Osteocyte (in vitro differentiated cells): ENCODE measurements around the gene PTPRN. TPM values are rescaled to one million over a fixed set of nuclear protein-coding genes. Genes with fewer than 3 reads are reported as not detected.

Experiments used
- DNase-seq: peaks from one replicate; pipeline ENCODE4 v3.0.0; 2021; ENCODE audit warnings: mixed read lengths; ENCODE audit not compliant: unreplicated experiment; ENCODE audit errors: extremely low spot score
- H3K27ac Mint-ChIP-seq: one replicate; pipeline ENCODE4 v1.8.0; 2021; ENCODE audit warnings: mild to moderate bottlenecking, mixed read lengths; ENCODE audit not compliant: unreplicated experiment
- H3K27me3 Mint-ChIP-seq: one replicate; pipeline ENCODE4 v1.8.0; 2021; ENCODE audit warnings: mixed read lengths; ENCODE audit not compliant: unreplicated experiment
- H3K36me3 Mint-ChIP-seq: one replicate; pipeline ENCODE4 v1.8.0; 2021; ENCODE audit warnings: mixed read lengths; ENCODE audit not compliant: unreplicated experiment
- H3K4me1 Mint-ChIP-seq: one replicate; pipeline ENCODE4 v1.8.0; 2021; ENCODE audit warnings: mixed read lengths; ENCODE audit not compliant: unreplicated experiment
- H3K4me3 Mint-ChIP-seq: one replicate; pipeline ENCODE4 v1.8.0; 2021; ENCODE audit warnings: mild to moderate bottlenecking, moderate library complexity, mixed read lengths; ENCODE audit not compliant: unreplicated experiment
- H3K9me3 Mint-ChIP-seq: one replicate; pipeline ENCODE4 v1.8.0; 2021; ENCODE audit warnings: mixed read lengths; ENCODE audit not compliant: unreplicated experiment
- total RNA-seq: library from RNA; stranded (reverse); gene quantifications from 2 replicates; pipeline ENCODE4 v1.2.1, GENCODE V29; 2021
- TF ChIP-seq, protein P1 (sequence below): fragments of 200-600 bp; sonication (generic); IDR thresholded peaks from 2 replicates; pipeline ENCODE4 v1.5.0; 2021; ENCODE audit warnings: antibody characterized with exemption, mild to moderate bottlenecking, moderate library complexity

PTPRN gene
- total RNA-seq, 1 donor from 2014 or later, result 0.24 TPM

DNA sequence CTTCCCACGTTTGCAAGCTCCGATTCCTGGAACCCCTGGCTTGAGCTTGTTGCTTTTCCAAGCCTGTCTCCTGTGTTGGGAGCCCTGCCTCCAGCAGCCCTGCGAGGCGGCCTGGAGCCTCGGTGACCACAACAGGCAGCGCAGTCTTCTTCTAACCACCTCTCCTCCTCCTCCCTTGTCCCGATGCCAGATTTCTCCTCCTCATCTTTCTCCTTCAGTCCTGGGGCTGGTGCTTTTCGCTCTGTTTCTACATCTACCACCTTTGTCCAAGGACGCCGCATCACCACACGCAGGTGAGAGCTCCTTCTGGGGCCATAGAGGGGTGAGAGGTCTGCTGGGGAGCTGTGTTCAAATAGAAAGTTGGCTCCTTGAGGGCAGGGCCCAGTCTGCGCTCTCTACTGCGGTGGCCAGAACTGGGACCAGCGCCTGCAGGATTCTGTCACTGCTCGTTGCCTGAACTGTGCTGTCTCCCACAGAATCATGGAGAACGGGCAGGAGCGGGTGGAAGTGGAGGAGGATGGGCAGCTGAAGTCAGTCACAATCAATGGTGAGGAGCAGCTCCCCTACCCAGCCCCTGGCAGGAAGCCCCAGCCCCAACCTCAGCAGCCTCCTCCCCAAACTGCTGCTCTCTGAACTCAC, 26.1 kb downstream of the PTPRN start:
- Mint-ChIP-seq H3K36me3 (peaks cover 8% of the 10 kb centered on the region), H3K4me3 (no peak overlapping the region), H3K9me3 (no peaks in the 10 kb centered on the region), H3K4me1 (peaks cover 35% of the 10 kb centered on the region), H3K27ac (no peak overlapping the region), H3K27me3 (no peaks in the 10 kb centered on the region)
- TF ChIP-seq, protein P1, sequence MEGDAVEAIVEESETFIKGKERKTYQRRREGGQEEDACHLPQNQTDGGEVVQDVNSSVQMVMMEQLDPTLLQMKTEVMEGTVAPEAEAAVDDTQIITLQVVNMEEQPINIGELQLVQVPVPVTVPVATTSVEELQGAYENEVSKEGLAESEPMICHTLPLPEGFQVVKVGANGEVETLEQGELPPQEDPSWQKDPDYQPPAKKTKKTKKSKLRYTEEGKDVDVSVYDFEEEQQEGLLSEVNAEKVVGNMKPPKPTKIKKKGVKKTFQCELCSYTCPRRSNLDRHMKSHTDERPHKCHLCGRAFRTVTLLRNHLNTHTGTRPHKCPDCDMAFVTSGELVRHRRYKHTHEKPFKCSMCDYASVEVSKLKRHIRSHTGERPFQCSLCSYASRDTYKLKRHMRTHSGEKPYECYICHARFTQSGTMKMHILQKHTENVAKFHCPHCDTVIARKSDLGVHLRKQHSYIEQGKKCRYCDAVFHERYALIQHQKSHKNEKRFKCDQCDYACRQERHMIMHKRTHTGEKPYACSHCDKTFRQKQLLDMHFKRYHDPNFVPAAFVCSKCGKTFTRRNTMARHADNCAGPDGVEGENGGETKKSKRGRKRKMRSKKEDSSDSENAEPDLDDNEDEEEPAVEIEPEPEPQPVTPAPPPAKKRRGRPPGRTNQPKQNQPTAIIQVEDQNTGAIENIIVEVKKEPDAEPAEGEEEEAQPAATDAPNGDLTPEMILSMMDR, result no peak
- DNase-seq, result no peak

DNA sequence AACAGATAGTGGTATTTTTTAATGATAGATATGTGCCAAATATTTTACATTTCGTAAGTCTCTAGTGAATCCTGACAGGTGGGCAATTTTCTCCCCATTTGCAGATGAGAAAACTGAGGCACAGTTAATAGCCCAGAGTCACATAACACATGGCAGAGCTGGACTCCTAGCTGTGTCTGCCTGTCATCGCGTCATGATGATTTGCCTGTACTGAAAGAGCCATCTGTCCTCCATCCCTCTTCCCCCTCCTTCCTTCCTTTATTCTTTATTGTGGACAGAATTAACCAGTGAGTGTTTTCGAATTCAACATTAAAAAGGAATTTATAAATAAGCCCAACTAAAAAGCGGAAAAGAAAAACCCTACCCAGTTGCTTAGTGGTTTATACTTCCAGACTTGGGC, 26.8 kb downstream of the PTPRN start:
- H3K4me1 Mint-ChIP-seq, result peaks cover 40% of the 10 kb centered on the region
- DNase-seq, result no peak
- H3K27ac Mint-ChIP-seq, result no peak overlapping the region
- H3K9me3 Mint-ChIP-seq, result no peaks in the 10 kb centered on the region
- TF ChIP-seq, protein P1, result no peak
- peaks cover 8% of the 10 kb centered on the region for H3K36me3 Mint-ChIP-seq
- H3K4me3 Mint-ChIP-seq, result no peak overlapping the region
- H3K27me3 Mint-ChIP-seq, result no peaks in the 10 kb centered on the region

DNA sequence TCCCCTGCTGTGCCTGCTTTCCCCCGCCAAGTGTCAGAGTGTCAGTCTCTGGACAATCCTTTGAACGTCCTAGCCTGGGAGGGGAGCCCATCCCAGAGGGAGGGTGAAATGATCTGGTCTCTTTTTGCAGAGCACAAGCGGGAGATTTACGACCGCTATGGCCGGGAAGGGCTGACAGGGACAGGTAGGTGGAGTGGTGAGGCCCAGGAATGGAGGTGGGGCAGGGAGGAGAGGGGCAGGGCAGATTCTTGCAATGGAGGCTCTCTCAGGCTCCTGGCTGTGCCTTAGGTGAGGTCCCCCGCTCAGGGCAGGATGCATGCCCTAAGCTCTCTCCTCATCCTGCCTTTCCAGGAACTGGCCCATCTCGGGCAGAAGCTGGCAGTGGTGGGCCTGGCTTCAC, 27.6 kb downstream of the PTPRN start:
- Mint-ChIP-seq H3K4me1 (peaks cover 36% of the 10 kb centered on the region), H3K27me3 (no peaks in the 10 kb centered on the region), H3K4me3 (no peak overlapping the region), H3K9me3 (no peaks in the 10 kb centered on the region), H3K36me3 (peaks cover 8% of the 10 kb centered on the region), H3K27ac (no peak overlapping the region)
- TF ChIP-seq, protein P1, result no peak
- DNase-seq, result no peak

DNA sequence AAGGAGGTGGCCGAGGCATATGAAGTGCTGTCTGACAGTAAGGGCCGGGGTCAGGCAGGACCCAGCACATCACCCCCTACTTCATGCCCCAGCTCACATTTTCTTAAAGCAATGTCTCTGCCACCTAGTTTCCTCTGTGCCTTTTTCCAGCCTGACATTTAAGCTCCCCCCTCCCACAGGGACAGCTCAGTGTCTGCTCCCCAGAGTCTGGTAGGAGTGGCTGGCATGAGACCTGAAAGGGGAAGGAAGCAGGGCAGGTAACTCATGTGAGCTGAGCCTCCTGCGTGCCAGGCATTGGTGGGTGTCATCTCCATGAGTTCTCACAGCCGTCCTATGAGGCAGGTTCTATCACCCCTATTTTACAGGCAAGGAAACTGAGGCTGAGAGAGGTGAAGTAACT, 28.6 kb downstream of the PTPRN start:
- Mint-ChIP-seq H3K27ac (no peak overlapping the region), H3K9me3 (no peaks in the 10 kb centered on the region), H3K27me3 (no peaks in the 10 kb centered on the region), H3K36me3 (peaks cover 8% of the 10 kb centered on the region), H3K4me3 (peak overlapping the region; percentile 84), H3K4me1 (peaks cover 30% of the 10 kb centered on the region)
- TF ChIP-seq, protein P1, result no peak
- DNase-seq, result no peak

DNA sequence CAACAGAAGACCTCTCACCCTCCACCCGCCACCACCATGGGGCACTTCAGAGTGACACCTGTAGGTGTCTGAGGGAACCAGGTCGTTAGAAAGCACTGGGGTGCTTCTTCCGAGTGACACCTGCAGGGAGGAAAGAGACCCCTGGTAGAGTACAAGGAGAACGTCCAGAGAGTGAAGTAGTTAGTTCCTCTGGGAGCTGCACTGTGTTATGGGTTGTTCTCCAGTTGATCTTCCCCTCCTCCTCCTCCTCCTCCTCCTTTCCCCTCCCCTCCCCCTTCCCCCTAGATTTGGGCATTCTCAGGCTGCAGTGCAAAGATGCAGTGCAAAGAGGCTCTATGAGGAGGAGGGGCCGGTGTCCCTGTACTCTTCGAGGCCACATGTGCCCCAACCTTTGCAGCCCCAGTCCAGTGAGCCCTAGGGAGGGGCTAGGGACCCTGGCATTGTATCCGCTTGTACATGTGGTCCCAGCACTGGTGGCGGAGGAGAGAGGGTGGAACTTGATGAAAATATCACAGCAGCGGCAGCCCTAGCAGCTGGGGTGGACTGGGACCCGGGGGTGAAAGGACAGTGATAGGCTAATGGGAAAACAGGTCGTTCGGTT, 29.2 kb downstream of the PTPRN start:
- Mint-ChIP-seq H3K27ac (peak overlapping the region; percentile 94), H3K4me1 (peaks cover 26% of the 10 kb centered on the region), H3K9me3 (no peaks in the 10 kb centered on the region), H3K27me3 (no peaks in the 10 kb centered on the region), H3K4me3 (peak overlapping the region; percentile 84), H3K36me3 (peaks cover 6% of the 10 kb centered on the region)
- no peak for DNase-seq
- TF ChIP-seq, protein P1, result no peak
